ENCODE results near the gene CD4.
A peak's percentile ranks its signal among the peaks of the same experiment; 100 is the strongest.

CD4 gene

GRCh38 chr12:6850796-6851152, 61.4 kb downstream of the CD4 start:
- Mint-ChIP-seq H3K4me1 (peaks cover 55% of the 10 kb centered on the region), H3K4me3 (peak overlapping the region; percentile 84), H3K27me3 (no peaks in the 10 kb centered on the region), H3K36me3 (peaks cover 43% of the 10 kb centered on the region), H3K27ac (peak overlapping the region; percentile 100), H3K9me3 (no peaks in the 10 kb centered on the region)
- no peak for DNase-seq
- CTCF ChIA-PET: interaction anchor here (1.0 to 6.2 kb wide), 6 partner anchors 15 to 97 kb away, joined by 3 to 38 read pairs (median 8); partner anchors contain the start of gene SPSB2

DNA sequence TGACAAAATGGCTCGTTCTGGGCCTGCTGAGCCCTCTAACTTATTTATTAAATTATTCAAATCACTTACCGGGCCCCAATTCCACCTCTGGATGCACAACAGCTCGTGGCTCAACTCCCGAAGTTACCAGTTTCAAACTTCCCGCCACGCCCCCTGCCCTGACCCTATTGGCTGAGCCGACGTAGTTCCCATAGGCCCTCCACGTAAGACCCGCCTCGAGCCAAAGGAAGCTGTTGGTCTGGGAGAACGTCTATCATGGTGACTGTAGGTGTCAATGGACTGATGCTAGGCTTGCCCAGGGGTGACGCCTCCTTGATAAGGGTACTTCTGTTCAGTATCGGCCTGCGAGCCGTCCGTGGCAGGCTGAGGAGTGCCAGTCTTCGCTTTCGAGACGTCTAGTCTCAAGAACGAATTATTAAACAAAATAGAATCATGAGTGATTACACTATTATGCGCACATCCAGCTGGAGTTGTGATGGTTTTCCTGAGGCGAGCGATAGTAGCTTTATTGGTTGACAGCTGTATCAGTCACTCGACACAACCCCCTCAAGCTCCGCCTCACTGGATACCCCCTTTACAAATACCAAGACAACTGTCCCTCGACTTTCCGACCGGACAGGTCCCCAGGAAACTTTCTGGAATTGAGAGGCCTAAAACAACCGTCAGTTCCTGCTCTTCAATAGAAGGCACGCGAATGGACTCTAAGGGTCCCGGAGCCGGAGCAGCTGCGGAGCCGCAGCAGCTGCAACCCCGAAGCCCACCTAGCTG, 62.0 kb downstream of the CD4 start, which contains the start of gene CDCA3:
CDCA3 (minus strand) TSS at position 134 of the 768 bp plus-strand sequence. CDS start 334 bp downstream, outside the sequence.
- peak; percentile 97 for DNase-seq
- Mint-ChIP-seq H3K36me3 (peaks cover 46% of the 10 kb centered on the region), H3K27me3 (no peaks in the 10 kb centered on the region), H3K4me1 (peaks cover 55% of the 10 kb centered on the region), H3K9me3 (no peaks in the 10 kb centered on the region), H3K4me3 (peak within 1 kb of the TSS; percentile 84), H3K27ac (peak within 1 kb of the TSS; percentile 100)
- CTCF ChIA-PET: interaction anchor here (1.0 to 6.2 kb wide), 8 partner anchors 15 to 97 kb away, joined by 3 to 38 read pairs (median 5); partner anchors contain the start of gene SPSB2

- Mint-ChIP-seq H3K9me3 (no peaks in the 10 kb centered on the region), H3K4me1 (peaks cover 55% of the 10 kb centered on the region), H3K27ac (peak within 1 kb of the TSS; percentile 100), H3K36me3 (peaks cover 50% of the 10 kb centered on the region), H3K4me3 (peak within 1 kb of the TSS; percentile 84), H3K27me3 (no peaks in the 10 kb centered on the region)
- CTCF ChIA-PET: interaction anchor here (0.6 to 6.2 kb wide), 13 partner anchors 13 to 98 kb away, joined by 3 to 38 read pairs (median 4); partner anchors contain the start of gene SPSB2
- DNase-seq: peak; percentile 99
Measured at GRCh38 chr12:6851921-6852650, 62.8 kb downstream of the CD4 start, which contains the start of gene USP5. TSS of gene USP5 (plus strand) at chr12:6852150. CDS start at chr12:6852180, 30 bp downstream.

GRCh38 chr12:6852651-6853354, 63.5 kb downstream of the CD4 start:
- CTCF ChIA-PET: interaction anchor here (0.6 to 6.2 kb wide), 12 partner anchors 12 to 311 kb away, joined by 3 to 38 read pairs (median 4); partner anchors contain the start of genes SPSB2 and TPI1
- H3K27me3 Mint-ChIP-seq: no peaks in the 10 kb centered on the region
- H3K4me3 Mint-ChIP-seq: peak overlapping the region; percentile 84
- peaks cover 48% of the 10 kb centered on the region for H3K4me1 Mint-ChIP-seq
- H3K27ac Mint-ChIP-seq: peak overlapping the region; percentile 100
- DNase-seq: peak; percentile 84
- peaks cover 50% of the 10 kb centered on the region for H3K36me3 Mint-ChIP-seq
- H3K9me3 Mint-ChIP-seq: no peaks in the 10 kb centered on the region

DNA sequence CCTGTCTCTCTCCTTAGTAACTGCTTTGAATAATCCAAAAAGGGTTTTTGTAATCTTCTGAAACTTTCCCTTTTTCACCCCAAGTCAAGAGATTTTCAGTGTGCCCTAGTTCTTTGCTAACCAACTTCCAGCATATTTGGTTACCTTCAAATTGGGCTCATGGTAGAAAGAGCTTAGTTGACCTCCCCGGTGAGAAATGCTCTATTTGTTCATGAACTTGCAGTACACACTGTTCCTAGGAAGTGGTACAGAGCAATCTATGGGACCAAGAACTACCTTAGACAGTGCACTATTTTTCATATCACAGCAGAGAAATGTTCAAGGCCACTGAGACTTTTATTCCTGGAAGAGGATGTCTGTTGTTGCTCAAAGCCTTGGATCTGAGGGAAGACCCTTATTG, 64.3 kb downstream of the CD4 start:
- Mint-ChIP-seq H3K27me3 (no peaks in the 10 kb centered on the region), H3K4me1 (peaks cover 43% of the 10 kb centered on the region), H3K27ac (peak overlapping the region; percentile 100), H3K36me3 (peaks cover 48% of the 10 kb centered on the region), H3K9me3 (no peaks in the 10 kb centered on the region), H3K4me3 (peak overlapping the region; percentile 84)
- DNase-seq: no peak
- CTCF ChIA-PET: interaction anchor here (0.9 to 6.2 kb wide), 8 partner anchors 10 to 310 kb away, joined by 3 to 38 read pairs (median 6); partner anchors contain the start of genes SPSB2 and TPI1

DNA sequence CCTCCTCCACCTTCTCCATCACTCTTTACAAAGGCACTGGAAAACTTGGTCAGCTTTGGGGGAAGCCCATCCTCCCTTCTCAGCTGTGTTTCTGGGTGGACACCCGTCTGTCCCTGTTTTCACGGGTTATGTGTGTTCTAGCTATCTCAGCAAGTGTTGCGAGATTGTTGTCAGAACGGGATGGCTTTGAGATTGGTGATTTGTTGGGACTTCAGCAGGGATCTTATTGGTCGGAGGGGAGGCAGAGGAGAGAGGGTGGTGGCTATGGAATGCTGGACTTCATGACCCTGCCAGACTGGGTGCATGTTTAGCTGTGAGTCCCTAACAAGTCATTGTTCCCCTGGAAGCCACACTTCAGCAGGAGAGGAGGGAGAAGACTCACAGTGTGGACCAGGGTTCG, 64.7 kb downstream of the CD4 start:
- peak overlapping the region; percentile 84 for H3K4me3 Mint-ChIP-seq
- DNase-seq: no peak
- H3K27ac Mint-ChIP-seq: peak overlapping the region; percentile 100
- H3K27me3 Mint-ChIP-seq: no peaks in the 10 kb centered on the region
- H3K9me3 Mint-ChIP-seq: no peaks in the 10 kb centered on the region
- CTCF ChIA-PET: interaction anchor here (1.2 to 4.3 kb wide), 4 partner anchors 10 to 19 kb away, joined by 3 to 29 read pairs (median 8); partner anchors contain the start of genes SPSB2 and TPI1
- peaks cover 40% of the 10 kb centered on the region for H3K4me1 Mint-ChIP-seq
- peaks cover 47% of the 10 kb centered on the region for H3K36me3 Mint-ChIP-seq

DNA sequence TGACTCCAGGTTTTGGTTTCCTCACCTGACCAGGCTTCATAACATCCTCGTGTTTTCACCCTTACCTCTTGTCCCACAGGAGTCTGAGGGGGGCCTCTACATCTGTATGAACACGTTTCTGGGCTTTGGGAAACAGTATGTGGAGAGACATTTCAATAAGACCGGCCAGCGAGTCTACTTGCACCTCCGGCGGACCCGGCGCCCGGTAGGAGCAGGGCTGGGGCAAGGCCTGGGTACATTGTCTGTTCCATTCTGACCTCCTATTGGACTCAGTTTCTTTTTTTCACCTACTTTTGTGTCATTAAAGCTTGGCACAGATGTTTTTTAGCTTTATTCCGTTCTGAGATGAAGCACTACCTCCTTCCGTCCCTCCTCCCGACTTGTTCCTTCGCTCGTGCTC, 66.0 kb downstream of the CD4 start:
- Mint-ChIP-seq H3K9me3 (no peaks in the 10 kb centered on the region), H3K27ac (no peak overlapping the region), H3K4me3 (no peak overlapping the region), H3K36me3 (peaks cover 43% of the 10 kb centered on the region), H3K27me3 (no peaks in the 10 kb centered on the region), H3K4me1 (peaks cover 27% of the 10 kb centered on the region)
- no peak for DNase-seq
- CTCF ChIA-PET: no interaction called here

- Mint-ChIP-seq H3K27me3 (no peaks in the 10 kb centered on the region), H3K4me3 (no peak overlapping the region), H3K9me3 (no peaks in the 10 kb centered on the region), H3K27ac (no peak overlapping the region), H3K36me3 (peaks cover 64% of the 10 kb centered on the region), H3K4me1 (peaks cover 13% of the 10 kb centered on the region)
- no peak for DNase-seq
- CTCF ChIA-PET: no interaction called here
Measured at GRCh38 chr12:6858799-6859198, 69.5 kb downstream of the CD4 start.

DNA sequence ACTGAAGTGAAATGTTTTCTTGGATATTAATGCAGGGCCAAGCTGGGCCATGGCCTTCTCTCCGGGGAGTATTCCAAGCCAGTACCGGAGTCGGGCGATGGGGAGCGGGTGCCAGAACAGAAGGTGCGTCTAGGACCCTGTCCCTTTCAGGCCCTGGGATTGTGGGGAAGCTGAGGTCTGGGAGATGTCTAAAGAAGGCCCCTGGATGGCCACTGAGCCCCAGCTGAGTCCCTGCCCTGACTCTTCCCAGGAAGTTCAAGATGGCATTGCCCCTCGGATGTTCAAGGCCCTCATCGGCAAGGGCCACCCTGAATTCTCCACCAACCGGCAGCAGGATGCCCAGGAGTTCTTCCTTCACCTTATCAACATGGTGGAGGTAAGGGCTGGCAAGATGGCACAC, 70.8 kb downstream of the CD4 start:
- Mint-ChIP-seq H3K27ac (no peak overlapping the region), H3K27me3 (no peaks in the 10 kb centered on the region), H3K36me3 (peaks cover 70% of the 10 kb centered on the region), H3K4me3 (no peak overlapping the region), H3K9me3 (no peaks in the 10 kb centered on the region), H3K4me1 (peaks cover under 1% of the 10 kb centered on the region)
- DNase-seq: no peak
- CTCF ChIA-PET: no interaction called here

DNA sequence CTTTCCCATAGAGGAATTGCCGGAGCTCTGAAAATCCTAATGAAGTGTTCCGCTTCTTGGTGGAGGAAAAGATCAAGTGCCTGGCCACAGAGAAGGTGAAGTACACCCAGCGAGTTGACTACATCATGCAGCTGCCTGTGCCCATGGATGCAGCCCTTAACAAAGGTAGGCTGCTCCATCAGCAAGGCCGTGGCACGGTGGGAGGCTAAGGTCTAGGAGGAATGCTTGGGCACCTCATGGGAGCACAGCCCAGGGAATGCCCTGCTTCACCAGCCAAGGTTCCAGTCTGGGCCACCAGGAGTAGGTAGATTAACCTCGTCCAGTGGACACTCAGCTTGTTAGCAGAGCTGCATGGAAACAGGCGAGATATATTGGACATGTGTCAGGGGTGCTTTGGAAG, 71.6 kb downstream of the CD4 start:
- peaks cover 73% of the 10 kb centered on the region for H3K36me3 Mint-ChIP-seq

DNA sequence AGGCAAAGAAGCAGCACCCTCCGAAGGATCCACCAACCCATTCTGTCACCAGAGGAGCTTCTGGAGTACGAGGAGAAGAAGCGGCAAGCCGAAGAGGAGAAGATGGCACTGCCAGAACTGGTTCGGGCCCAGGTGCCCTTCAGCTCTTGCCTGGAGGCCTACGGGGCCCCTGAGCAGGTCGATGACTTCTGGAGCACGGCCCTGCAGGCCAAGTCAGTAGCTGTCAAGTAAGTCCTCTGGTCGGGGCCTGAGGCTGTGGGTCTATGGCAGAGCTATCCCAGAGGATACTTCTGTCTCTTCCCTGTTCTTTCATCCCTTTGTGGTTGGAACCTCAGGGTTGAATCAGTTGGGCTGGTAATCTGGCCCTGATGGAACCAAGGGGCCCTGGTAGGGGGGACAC, 72.1 kb downstream of the CD4 start:
- Mint-ChIP-seq H3K27ac (no peak overlapping the region), H3K4me1 (peaks cover under 1% of the 10 kb centered on the region), H3K36me3 (peaks cover 68% of the 10 kb centered on the region), H3K27me3 (no peaks in the 10 kb centered on the region), H3K4me3 (no peak overlapping the region), H3K9me3 (no peaks in the 10 kb centered on the region)
- CTCF ChIA-PET: interaction anchor here (1.1 kb wide), 1 partner anchor 11 kb away, joined by 4 read pairs; the partner anchor contains the start of gene SPSB2
- no peak for DNase-seq

More for the DNA sequence above, 71.6 kb downstream of the CD4 start:
- CTCF ChIA-PET: interaction anchor here (1.1 kb wide), 1 partner anchor 12 kb away, joined by 4 read pairs; the partner anchor contains the start of gene SPSB2
- Mint-ChIP-seq H3K4me1 (no peaks in the 10 kb centered on the region), H3K9me3 (no peaks in the 10 kb centered on the region), H3K27ac (no peak overlapping the region), H3K27me3 (no peaks in the 10 kb centered on the region), H3K4me3 (no peak overlapping the region)
- no peak for DNase-seq

- CTCF ChIA-PET: no interaction called here
Measured at GRCh38 chr12:6863033-6863432, 73.7 kb downstream of the CD4 start.

DNA sequence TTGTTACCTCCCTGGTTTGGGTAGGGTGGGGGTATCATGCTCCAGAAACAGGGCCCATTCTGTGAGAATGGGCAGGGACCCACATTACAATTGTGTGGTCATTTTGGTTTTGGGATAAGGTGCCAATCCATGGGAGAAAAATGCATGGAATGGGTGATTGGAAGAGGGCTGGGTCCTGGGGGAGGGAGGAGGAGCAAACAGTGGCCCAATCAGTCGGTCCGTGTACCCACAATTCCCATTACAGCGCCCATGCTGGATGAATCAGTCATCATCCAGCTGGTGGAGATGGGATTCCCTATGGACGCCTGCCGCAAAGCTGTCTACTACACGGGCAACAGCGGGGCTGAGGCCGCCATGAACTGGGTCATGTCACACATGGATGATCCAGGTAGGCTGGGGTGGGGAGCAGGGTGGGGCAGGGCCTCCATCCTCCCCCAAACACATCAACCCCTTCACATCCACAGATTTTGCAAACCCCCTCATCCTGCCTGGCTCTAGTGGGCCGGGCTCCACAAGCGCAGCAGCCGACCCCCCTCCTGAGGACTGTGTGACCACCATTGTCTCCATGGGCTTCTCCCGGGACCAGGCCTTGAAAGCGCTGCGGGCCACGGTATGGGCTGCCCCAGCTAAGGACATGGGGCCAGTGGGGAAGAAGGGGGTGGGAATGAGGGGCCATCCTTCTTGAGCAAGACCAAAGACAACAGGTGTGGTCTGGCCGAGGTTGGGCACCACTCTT, 74.4 kb downstream of the CD4 start:
- Mint-ChIP-seq H3K27me3 (no peaks in the 10 kb centered on the region), H3K9me3 (no peaks in the 10 kb centered on the region), H3K27ac (no peak overlapping the region), H3K4me3 (no peak overlapping the region), H3K4me1 (peaks cover 17% of the 10 kb centered on the region), H3K36me3 (peaks cover 64% of the 10 kb centered on the region)
- CTCF ChIA-PET: no interaction called here
- DNase-seq: no peak

More at GRCh38 chr12:6863033-6863432, 73.7 kb downstream of the CD4 start:
- no peak overlapping the region for H3K4me3 Mint-ChIP-seq
- peaks cover 10% of the 10 kb centered on the region for H3K4me1 Mint-ChIP-seq
- peaks cover 59% of the 10 kb centered on the region for H3K36me3 Mint-ChIP-seq
- no peak overlapping the region for H3K27ac Mint-ChIP-seq
- no peak for DNase-seq
- no peaks in the 10 kb centered on the region for H3K9me3 Mint-ChIP-seq
- no peaks in the 10 kb centered on the region for H3K27me3 Mint-ChIP-seq

Data from activated naive CD4-positive, alpha-beta T cell treated with anti-CD3 and anti-CD28 coated beads, Interleukin-2, amount 10 ng/mL, durations not matched to agents 7 days and 5 days (primary cell).